ENCODE measurements around the gene ACP7.

- TF ChIP-seq PBX3 (IDR thresholded peaks at IDR 0.05) = peak; percentile 72
- peak; percentile 61 for TF ChIP-seq ZFP36 (IDR thresholded peaks at IDR 0.05; ENCODE audit: borderline replicate concordance, partially characterized antibody)
- TF ChIP-seq, protein P1, sequence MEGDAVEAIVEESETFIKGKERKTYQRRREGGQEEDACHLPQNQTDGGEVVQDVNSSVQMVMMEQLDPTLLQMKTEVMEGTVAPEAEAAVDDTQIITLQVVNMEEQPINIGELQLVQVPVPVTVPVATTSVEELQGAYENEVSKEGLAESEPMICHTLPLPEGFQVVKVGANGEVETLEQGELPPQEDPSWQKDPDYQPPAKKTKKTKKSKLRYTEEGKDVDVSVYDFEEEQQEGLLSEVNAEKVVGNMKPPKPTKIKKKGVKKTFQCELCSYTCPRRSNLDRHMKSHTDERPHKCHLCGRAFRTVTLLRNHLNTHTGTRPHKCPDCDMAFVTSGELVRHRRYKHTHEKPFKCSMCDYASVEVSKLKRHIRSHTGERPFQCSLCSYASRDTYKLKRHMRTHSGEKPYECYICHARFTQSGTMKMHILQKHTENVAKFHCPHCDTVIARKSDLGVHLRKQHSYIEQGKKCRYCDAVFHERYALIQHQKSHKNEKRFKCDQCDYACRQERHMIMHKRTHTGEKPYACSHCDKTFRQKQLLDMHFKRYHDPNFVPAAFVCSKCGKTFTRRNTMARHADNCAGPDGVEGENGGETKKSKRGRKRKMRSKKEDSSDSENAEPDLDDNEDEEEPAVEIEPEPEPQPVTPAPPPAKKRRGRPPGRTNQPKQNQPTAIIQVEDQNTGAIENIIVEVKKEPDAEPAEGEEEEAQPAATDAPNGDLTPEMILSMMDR (IDR thresholded peaks at IDR 0.05) = no peak
- no peak for TF ChIP-seq POLR2A (IDR thresholded peaks at IDR 0.05; ENCODE audit: low read length)
- TF ChIP-seq, protein P2, sequence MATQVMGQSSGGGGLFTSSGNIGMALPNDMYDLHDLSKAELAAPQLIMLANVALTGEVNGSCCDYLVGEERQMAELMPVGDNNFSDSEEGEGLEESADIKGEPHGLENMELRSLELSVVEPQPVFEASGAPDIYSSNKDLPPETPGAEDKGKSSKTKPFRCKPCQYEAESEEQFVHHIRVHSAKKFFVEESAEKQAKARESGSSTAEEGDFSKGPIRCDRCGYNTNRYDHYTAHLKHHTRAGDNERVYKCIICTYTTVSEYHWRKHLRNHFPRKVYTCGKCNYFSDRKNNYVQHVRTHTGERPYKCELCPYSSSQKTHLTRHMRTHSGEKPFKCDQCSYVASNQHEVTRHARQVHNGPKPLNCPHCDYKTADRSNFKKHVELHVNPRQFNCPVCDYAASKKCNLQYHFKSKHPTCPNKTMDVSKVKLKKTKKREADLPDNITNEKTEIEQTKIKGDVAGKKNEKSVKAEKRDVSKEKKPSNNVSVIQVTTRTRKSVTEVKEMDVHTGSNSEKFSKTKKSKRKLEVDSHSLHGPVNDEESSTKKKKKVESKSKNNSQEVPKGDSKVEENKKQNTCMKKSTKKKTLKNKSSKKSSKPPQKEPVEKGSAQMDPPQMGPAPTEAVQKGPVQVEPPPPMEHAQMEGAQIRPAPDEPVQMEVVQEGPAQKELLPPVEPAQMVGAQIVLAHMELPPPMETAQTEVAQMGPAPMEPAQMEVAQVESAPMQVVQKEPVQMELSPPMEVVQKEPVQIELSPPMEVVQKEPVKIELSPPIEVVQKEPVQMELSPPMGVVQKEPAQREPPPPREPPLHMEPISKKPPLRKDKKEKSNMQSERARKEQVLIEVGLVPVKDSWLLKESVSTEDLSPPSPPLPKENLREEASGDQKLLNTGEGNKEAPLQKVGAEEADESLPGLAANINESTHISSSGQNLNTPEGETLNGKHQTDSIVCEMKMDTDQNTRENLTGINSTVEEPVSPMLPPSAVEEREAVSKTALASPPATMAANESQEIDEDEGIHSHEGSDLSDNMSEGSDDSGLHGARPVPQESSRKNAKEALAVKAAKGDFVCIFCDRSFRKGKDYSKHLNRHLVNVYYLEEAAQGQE (IDR thresholded peaks at IDR 0.05) = no peak
- peak; percentile 95 to 97; a peak in 4 of 5 replicates for TF ChIP-seq JUN (IDR thresholded peaks at IDR 0.05)
- peak; percentile 83 for TF ChIP-seq MAX (IDR thresholded peaks at IDR 0.05)
- TF ChIP-seq, protein P3, sequence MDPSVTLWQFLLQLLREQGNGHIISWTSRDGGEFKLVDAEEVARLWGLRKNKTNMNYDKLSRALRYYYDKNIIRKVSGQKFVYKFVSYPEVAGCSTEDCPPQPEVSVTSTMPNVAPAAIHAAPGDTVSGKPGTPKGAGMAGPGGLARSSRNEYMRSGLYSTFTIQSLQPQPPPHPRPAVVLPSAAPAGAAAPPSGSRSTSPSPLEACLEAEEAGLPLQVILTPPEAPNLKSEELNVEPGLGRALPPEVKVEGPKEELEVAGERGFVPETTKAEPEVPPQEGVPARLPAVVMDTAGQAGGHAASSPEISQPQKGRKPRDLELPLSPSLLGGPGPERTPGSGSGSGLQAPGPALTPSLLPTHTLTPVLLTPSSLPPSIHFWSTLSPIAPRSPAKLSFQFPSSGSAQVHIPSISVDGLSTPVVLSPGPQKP (IDR thresholded peaks at IDR 0.05; ENCODE audit: low read depth, low read length) = no peak
- TF ChIP-seq EHF (CRISPR knock-in tag; IDR thresholded peaks at IDR 0.05) = no peak
These were observed 5.5 kb upstream of the ACP7 start for GRCh38 chr19:39078436-39079200.

Data from A549 (cell line).